Ovary (tissue), 3 donors: ENCODE results near the gene CD300A.

ENCODE experiments used
- EP300 ChIP-seq: sonication (generic); formaldehyde crosslinking; IDR thresholded peaks from one replicate; pipeline ENCODE4 v1.6.1; 2017; ENCODE audit warnings: antibody characterized with exemption
- POLR2A ChIP-seq: fragments of 450-650 bp; IDR thresholded peaks from one replicate; pipeline ENCODE4 v1.6.1; 2017; ENCODE audit warnings: antibody characterized with exemption, mild to moderate bottlenecking, moderate library complexity
- TF ChIP-seq, protein P1 (sequence below), 3 donors: fragments of 450-650 bp in 2 of 3; fragments of 200-600 bp in 1 of 3; IDR thresholded peaks; one replicate each; pipeline versions ENCODE4 v1.5.1 to v1.8.0; 2016 to 2022; ENCODE audit warnings: antibody characterized with exemption in 3 of 3, mild to moderate bottlenecking in 1 of 3
- donor health status: DM: no; HTN: no; CAD: no.

DNA sequence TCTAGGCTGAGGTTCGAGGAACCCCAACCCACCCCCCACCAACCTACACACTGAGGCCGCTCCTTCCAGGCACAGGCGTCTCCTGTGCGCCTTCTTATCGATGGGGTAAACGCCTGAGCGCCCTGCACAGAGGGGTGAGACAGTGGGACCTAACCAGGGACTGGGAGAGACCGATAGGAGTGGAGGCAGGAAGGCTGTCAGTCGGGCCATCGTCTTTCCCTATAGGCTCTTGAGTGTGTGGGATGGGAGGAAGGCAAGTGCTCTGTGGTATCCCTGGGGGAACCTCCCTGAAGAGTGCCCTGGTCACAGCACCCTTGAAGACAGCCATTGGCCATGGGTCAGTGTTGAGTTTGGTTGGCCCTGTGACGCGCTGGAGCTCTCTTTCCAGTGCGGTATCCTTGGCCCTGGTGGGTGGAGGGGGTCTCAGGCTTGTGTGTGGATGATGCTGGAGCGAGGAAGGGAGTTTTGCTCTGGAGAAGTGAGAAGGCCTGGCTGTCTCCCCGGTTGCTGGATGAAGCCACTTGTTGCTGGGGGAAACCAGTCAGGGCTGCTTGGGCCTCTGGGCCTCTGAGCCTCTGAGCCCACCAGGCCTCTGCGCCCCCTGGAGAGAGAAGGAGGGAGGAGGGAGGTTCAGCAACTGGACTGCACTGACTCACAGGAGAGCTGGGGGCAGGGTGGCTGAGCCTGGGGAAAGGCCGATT lies 32.9 kb upstream of the CD300A start:
- TF ChIP-seq POLR2A (no peak), EP300 (no peak)
- TF ChIP-seq, protein P1, sequence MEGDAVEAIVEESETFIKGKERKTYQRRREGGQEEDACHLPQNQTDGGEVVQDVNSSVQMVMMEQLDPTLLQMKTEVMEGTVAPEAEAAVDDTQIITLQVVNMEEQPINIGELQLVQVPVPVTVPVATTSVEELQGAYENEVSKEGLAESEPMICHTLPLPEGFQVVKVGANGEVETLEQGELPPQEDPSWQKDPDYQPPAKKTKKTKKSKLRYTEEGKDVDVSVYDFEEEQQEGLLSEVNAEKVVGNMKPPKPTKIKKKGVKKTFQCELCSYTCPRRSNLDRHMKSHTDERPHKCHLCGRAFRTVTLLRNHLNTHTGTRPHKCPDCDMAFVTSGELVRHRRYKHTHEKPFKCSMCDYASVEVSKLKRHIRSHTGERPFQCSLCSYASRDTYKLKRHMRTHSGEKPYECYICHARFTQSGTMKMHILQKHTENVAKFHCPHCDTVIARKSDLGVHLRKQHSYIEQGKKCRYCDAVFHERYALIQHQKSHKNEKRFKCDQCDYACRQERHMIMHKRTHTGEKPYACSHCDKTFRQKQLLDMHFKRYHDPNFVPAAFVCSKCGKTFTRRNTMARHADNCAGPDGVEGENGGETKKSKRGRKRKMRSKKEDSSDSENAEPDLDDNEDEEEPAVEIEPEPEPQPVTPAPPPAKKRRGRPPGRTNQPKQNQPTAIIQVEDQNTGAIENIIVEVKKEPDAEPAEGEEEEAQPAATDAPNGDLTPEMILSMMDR (IDR thresholded peaks at IDR 0.05): no peak
